Left forelimb (tissue), 1 donor: ENCODE results near the gene HMGCS2.

ENCODE experiments used
- DNase-seq: peaks from one replicate; pipeline ENCODE4 v3.0.0-alpha.2; 2018; ENCODE audit warnings: low spot score

HMGCS2 gene

GRCh38 chr1:119701659-119702058, 67.0 kb downstream of the HMGCS2 start:
- no peak for DNase-seq

DNA sequence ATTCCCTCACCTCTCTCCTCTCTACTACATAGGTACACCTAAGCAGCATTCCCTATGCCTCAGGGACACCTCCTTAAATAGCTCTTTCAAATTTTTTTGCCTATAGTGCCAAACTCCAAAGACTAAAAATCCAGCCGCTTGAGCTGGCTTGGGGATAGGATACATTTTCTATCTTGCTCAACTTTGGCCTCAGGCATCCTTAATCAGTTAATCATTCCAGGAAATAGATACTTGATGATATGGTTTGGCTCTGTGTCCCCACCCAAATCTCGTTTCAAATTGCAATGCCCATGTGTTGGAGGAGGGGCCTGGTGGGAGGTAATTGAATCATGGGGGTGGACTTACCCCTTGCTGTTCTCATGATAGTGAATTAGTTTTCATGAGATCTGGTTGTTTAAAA, 68.4 kb downstream of the HMGCS2 start:
- DNase-seq: no peak
